GM23338 (cell line): ENCODE results near the gene CRYL1. TPM values are rescaled to one million over a fixed set of nuclear protein-coding genes. Genes with fewer than 3 reads are reported as not detected.

ENCODE experiments used
- ATAC-seq: fragments of 200-7000 bp; cut with Tn5 transposase; 3 replicates; pipeline ENCODE4 v1.9.1; 2020
- DNase-seq: peaks from one replicate; pipeline ENCODE4 v3.0.0-alpha.2; 2015; ENCODE audit warnings: low spot score
- H2AFZ ChIP-seq: fragments of 200-600 bp; sonication (generic); 2 replicates; pipeline ENCODE4 v1.8.0; 2016; ENCODE audit warnings: antibody characterized with exemption, mild to moderate bottlenecking, moderate library complexity
- H3F3A ChIP-seq: fragments of 200-600 bp; sonication (generic); replicated peaks from 2 replicates; pipeline ENCODE4 v1.8.0; 2017; ENCODE audit warnings: antibody characterized with exemption, mixed run types, low read depth
- H3K27ac ChIP-seq: fragments of 200-600 bp; sonication (generic); 2 replicates; pipeline ENCODE4 v1.6.1; 2016; ENCODE audit warnings: low read depth
- H3K27me3 ChIP-seq: fragments of 200-600 bp; sonication (generic); 2 replicates; pipeline ENCODE4 v1.8.0; 2016; ENCODE audit warnings: mild to moderate bottlenecking, mixed run types, moderate library complexity; ENCODE audit not compliant: insufficient read depth
- H3K36me3 ChIP-seq: fragments of 200-600 bp; sonication (generic); 2 replicates; pipeline ENCODE4 v1.8.0; 2016; ENCODE audit warnings: mild to moderate bottlenecking; ENCODE audit not compliant: insufficient read depth
- H3K4me1 ChIP-seq: fragments of 200-600 bp; sonication (generic); 2 replicates; pipeline ENCODE4 v1.8.0; 2016; ENCODE audit warnings: mild to moderate bottlenecking, moderate library complexity; ENCODE audit not compliant: insufficient read depth
- H3K4me2 ChIP-seq: fragments of 200-600 bp; sonication (generic); 2 replicates; pipeline ENCODE4 v1.7.1; 2017; ENCODE audit warnings: mixed run types
- H3K4me3 ChIP-seq: fragments of 200-600 bp; sonication (generic); 2 replicates; pipeline ENCODE4 v1.6.1; 2016; ENCODE audit warnings: mixed run types
- H3K79me2 ChIP-seq: fragments of 200-600 bp; sonication (generic); replicated peaks from 2 replicates; pipeline ENCODE4 v1.8.0; 2017; ENCODE audit warnings: mild to moderate bottlenecking; ENCODE audit not compliant: insufficient read depth
- H3K9me2 ChIP-seq: fragments of 200-600 bp; sonication (generic); 2 replicates; pipeline ENCODE4 v1.8.0; 2017; ENCODE audit not compliant: insufficient read depth
- H4K20me1 ChIP-seq: fragments of 200-600 bp; sonication (generic); replicated peaks from 2 replicates; pipeline ENCODE4 v1.8.0; 2017; ENCODE audit warnings: mild to moderate bottlenecking; ENCODE audit not compliant: insufficient read depth
- H3K27ac Mint-ChIP-seq: 2 replicates; pipeline ENCODE4 v1.8.0; 2020; ENCODE audit warnings: inconsistent platforms, mild to moderate bottlenecking, moderate library complexity, mixed read lengths
- H3K27me3 Mint-ChIP-seq: 3 replicates; pipeline ENCODE4 v1.8.0; 2022; ENCODE audit warnings: low read depth, mild to moderate bottlenecking, moderate library complexity, mixed read lengths, inconsistent platforms; ENCODE audit not compliant: insufficient read depth, poor library complexity
- H3K36me3 Mint-ChIP-seq: 3 replicates; pipeline ENCODE4 v1.8.0; 2021; ENCODE audit warnings: low read depth, mild to moderate bottlenecking, inconsistent platforms, moderate library complexity, mixed read lengths
- H3K4me1 Mint-ChIP-seq: 3 replicates; pipeline ENCODE4 v1.8.0; 2020; ENCODE audit warnings: mild to moderate bottlenecking, inconsistent platforms, mixed read lengths
- H3K4me3 Mint-ChIP-seq: 3 replicates; pipeline ENCODE4 v1.8.0; 2021; ENCODE audit warnings: moderate library complexity, mild to moderate bottlenecking, inconsistent platforms, mixed read lengths
- H3K9me3 Mint-ChIP-seq: 3 replicates; pipeline ENCODE4 v1.8.0; 2020; ENCODE audit warnings: moderate library complexity, mild to moderate bottlenecking, inconsistent platforms, mixed read lengths
- CREB1 ChIP-seq: fragments of 250-450 bp; sonication (Bioruptor Pico); IDR thresholded peaks from 2 replicates; pipeline ENCODE4 v1.5.0; 2020; ENCODE audit warnings: low read depth, mild to moderate bottlenecking, moderate library complexity
- CTCF ChIP-seq, 2 experiments: fragments of 200-600 bp in 1 of 2; sonication (generic) in 1 of 2; conservative IDR thresholded peaks; 2 replicates each; pipeline versions ENCODE4 v1.5.1 to v1.6.1; 2016 to 2017; ENCODE audit warnings: antibody characterized with exemption in 2 of 2, low read depth in 2 of 2, mild to moderate bottlenecking in 2 of 2, moderate library complexity in 1 of 2
- ETS1 ChIP-seq: IDR thresholded peaks from 2 replicates; pipeline ENCODE4 v1.6.1; 2016; ENCODE audit warnings: antibody characterized with exemption
- EZH2 ChIP-seq: fragments of 200-600 bp; sonication (generic); IDR thresholded peaks from one replicate; pipeline ENCODE4 v1.8.0; 2017; ENCODE audit warnings: antibody characterized with exemption, mild to moderate bottlenecking, low read depth; ENCODE audit not compliant: unreplicated experiment
- EZH2phosphoT487 ChIP-seq: fragments of 200-600 bp; sonication (generic); IDR thresholded peaks from one replicate; pipeline ENCODE4 v1.8.1; 2018; ENCODE audit warnings: antibody characterized with exemption; ENCODE audit not compliant: unreplicated experiment
- NANOG ChIP-seq: IDR thresholded peaks from 2 replicates; pipeline ENCODE4 v1.6.1; 2016; ENCODE audit warnings: antibody characterized with exemption, borderline replicate concordance
- POLR2AphosphoS5 ChIP-seq: IDR thresholded peaks from 2 replicates; pipeline ENCODE4 v1.6.1; 2016; ENCODE audit warnings: antibody characterized with exemption, low read depth
- REST ChIP-seq: IDR thresholded peaks from one replicate; pipeline ENCODE4 v1.6.1; 2018; ENCODE audit warnings: antibody characterized with exemption; ENCODE audit not compliant: unreplicated experiment
- ZNF114 ChIP-seq: fragments of 250-450 bp; sonication (Bioruptor Pico); IDR thresholded peaks from 2 replicates; pipeline ENCODE4 v1.5.0; 2020; ENCODE audit warnings: mild to moderate bottlenecking, moderate library complexity
- ZNF331 ChIP-seq: fragments of 250-450 bp; sonication (Bioruptor Pico); IDR thresholded peaks from 2 replicates; pipeline ENCODE4 v1.5.0; 2020; ENCODE audit warnings: low read depth, mild to moderate bottlenecking, moderate library complexity
- ZNF462 ChIP-seq: fragments of 250-450 bp; sonication (Bioruptor Pico); IDR thresholded peaks from 2 replicates; pipeline ENCODE4 v1.5.0; 2020; ENCODE audit warnings: mild to moderate bottlenecking, moderate library complexity
- polyA plus RNA-seq: library from polyadenylated mRNA; unstranded; fragments of >200 nt; fragmentation: Nextera tagmentation; extraction: Ambion mirVana; gene quantifications from 2 replicates; pipeline ENCODE4 v1.2.1, GENCODE V29; 2016
- total RNA-seq: library from RNA; depleted of rRNA; stranded (reverse); fragments of >200 nt; shearing (Covaris generic); gene quantifications from 2 replicates; pipeline ENCODE4 v1.2.3, GENCODE V29; 2014

CRYL1 gene
- total and polyA plus RNA-seq, 2 experiments from 2014 or later, result 2.2 to 2.6 TPM

- H3K4me2 ChIP-seq, result no peak overlapping the region
- H3K9me2 ChIP-seq, result no peaks in the 10 kb centered on the region
- Mint-ChIP-seq H3K36me3 (no peaks in the 10 kb centered on the region), H3K9me3 (no peaks in the 10 kb centered on the region), H3K4me1 (peaks cover 5% of the 10 kb centered on the region), H3K4me3 (no peak overlapping the region), H3K27ac (no peak overlapping the region), H3K27me3 (no peaks in the 10 kb centered on the region)
- H3K4me3 ChIP-seq, result no peak overlapping the region
- peaks cover 5% of the 10 kb centered on the region; the same call in 1 of the 2 replicates for H3K4me1 ChIP-seq
- no peaks in the 10 kb centered on the region for H3K79me2 ChIP-seq
- H4K20me1 ChIP-seq, result no peaks in the 10 kb centered on the region
- ATAC-seq (no peak), DNase-seq (no peak)
- no peaks in the 10 kb centered on the region for H3K36me3 ChIP-seq
- no peak overlapping the region for H3K27ac ChIP-seq
- TF ChIP-seq REST (no peak), NANOG (no peak), ZNF462 (CRISPR knock-in tag) (no peak), ZNF331 (CRISPR knock-in tag) (no peak), CTCF (conservative IDR thresholded peaks at IDR 0.05; ENCODE audit: low read depth in 2 of 2) (no peak), EZH2phosphoT487 (no peak), POLR2AphosphoS5 (no peak), EZH2 (no peak), CREB1 (CRISPR knock-in tag) (no peak), ZNF114 (no peak), ETS1 (no peak)
- H2AFZ ChIP-seq, result no peak overlapping the region
- no peaks in the 10 kb centered on the region for H3F3A ChIP-seq
- no peaks in the 10 kb centered on the region for H3K27me3 ChIP-seq
Measured at GRCh38 chr13:20373861-20374260, 151.8 kb downstream of the CRYL1 start.
